ENCODE data around the gene TBC1D9. TPM values are rescaled to one million over a fixed set of nuclear protein-coding genes. Genes with fewer than 3 reads are reported as not detected.

TBC1D9 gene
- total RNA-seq, 2 donors from 2014 or later = 22.3 to 29.0 TPM

DNA sequence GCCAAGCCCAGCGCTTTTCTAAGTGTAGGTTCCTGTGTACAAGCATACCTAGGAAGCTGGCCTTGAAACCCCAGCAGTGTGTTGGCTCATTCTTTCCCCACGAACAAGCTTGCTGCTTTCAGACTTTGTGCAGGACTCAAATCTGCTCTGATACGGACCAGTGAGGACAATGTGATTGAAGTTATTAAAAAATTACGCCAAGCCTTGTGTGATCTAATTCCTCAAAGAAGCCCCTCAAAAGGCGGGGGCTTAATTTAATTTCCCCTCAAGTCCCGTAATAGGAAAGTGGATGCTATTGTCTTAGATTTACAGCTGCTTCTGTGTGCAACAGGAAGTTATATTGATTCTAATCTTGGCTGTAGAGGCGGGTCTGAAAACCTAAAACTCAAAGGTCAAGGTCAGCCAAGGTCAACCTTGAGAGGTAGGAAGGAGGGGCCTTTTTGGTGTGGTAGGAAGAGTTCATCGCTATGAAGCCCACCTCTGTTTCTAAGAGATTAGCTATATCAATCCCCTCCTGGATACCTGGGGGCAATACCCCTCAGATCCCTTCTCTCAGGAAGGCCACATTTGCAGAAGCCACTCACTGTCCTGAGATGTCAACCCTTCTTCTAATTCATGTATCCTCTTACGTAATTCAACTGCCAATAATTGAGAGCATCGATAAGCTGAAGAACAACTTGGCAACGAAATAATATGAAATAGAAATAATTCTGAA is 45.1 kb downstream of the TBC1D9 start:
- TF ChIP-seq, protein P1, sequence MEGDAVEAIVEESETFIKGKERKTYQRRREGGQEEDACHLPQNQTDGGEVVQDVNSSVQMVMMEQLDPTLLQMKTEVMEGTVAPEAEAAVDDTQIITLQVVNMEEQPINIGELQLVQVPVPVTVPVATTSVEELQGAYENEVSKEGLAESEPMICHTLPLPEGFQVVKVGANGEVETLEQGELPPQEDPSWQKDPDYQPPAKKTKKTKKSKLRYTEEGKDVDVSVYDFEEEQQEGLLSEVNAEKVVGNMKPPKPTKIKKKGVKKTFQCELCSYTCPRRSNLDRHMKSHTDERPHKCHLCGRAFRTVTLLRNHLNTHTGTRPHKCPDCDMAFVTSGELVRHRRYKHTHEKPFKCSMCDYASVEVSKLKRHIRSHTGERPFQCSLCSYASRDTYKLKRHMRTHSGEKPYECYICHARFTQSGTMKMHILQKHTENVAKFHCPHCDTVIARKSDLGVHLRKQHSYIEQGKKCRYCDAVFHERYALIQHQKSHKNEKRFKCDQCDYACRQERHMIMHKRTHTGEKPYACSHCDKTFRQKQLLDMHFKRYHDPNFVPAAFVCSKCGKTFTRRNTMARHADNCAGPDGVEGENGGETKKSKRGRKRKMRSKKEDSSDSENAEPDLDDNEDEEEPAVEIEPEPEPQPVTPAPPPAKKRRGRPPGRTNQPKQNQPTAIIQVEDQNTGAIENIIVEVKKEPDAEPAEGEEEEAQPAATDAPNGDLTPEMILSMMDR (conservative IDR thresholded peaks at IDR 0.05) = no peak
- Mint-ChIP-seq H3K36me3 (ENCODE audit: low read depth) (peaks cover 16% of the 10 kb centered on the region), H3K27me3 (ENCODE audit: insufficient read depth) (no peaks in the 10 kb centered on the region), H3K4me1 (peaks cover 33% of the 10 kb centered on the region), H3K27ac (no peak overlapping the region), H3K9me3 (peaks cover 20% of the 10 kb centered on the region), H3K4me3 (no peak overlapping the region)
- WGBS, 2 experiments (ENCODE audit: insufficient coverage in 1 of 2, insufficient read length in 1 of 2) = 94 to 100% methylated on average over 6 to 9 of the region's 11 CpGs
- Histone ChIP-seq H3K36me3 (ENCODE audit: control insufficient read depth, insufficient read depth, low read length) (peaks cover 13% of the 10 kb centered on the region), H3K9ac (ENCODE audit: extremely low read depth, low read length, poor library complexity, severe bottlenecking) (no peak overlapping the region), H3K27ac (ENCODE audit: low read depth, low read length) (no peak overlapping the region), H3K4me3 (ENCODE audit: low read length) (no peak overlapping the region), H3K27me3 (ENCODE audit: control insufficient read depth, insufficient read depth, low read length, poor library complexity, severe bottlenecking) (no peaks in the 10 kb centered on the region), H3K4me1 (ENCODE audit: control insufficient read depth, insufficient read depth, low read length) (peaks cover 16% of the 10 kb centered on the region), H3K9me3 (ENCODE audit: control insufficient read depth, low read length) (peaks cover 17% of the 10 kb centered on the region)
- no peak for DNase-seq

DNA sequence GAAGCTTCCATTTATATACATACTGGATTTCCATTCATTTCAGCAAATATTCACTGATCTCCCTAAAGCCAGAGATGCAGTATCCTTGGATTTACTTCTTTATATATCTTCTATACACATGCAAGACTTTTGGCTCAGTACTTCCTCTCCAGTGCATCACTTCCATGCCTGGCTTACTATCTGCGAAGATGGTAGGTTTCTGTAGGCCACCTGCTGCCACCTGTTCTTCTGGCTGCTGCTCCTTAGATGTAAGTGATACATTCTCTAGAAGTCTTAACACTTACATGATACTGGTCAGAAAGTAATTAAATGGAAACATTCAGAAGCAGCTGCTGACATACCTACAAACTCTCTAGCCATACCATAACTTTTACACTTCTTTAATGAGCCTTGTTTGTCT is 48.9 kb downstream of the TBC1D9 start:
- H3K9me3 Mint-ChIP-seq = peaks cover 20% of the 10 kb centered on the region
- no peak for DNase-seq
- peaks cover 17% of the 10 kb centered on the region for H3K9me3 ChIP-seq (ENCODE audit: control insufficient read depth, low read length)
- peaks cover 16% of the 10 kb centered on the region for H3K36me3 Mint-ChIP-seq (ENCODE audit: low read depth)
- H3K27ac Mint-ChIP-seq = no peak overlapping the region
- no peak overlapping the region for H3K9ac ChIP-seq (ENCODE audit: extremely low read depth, low read length, poor library complexity, severe bottlenecking)
- no peak overlapping the region for H3K4me3 Mint-ChIP-seq
- TF ChIP-seq, protein P1 (conservative IDR thresholded peaks at IDR 0.05) = no peak
- peaks cover 44% of the 10 kb centered on the region for H3K4me1 Mint-ChIP-seq
- H3K27ac ChIP-seq (ENCODE audit: low read depth, low read length) = no peak overlapping the region
- no peak overlapping the region for H3K4me3 ChIP-seq (ENCODE audit: low read length)
- peaks cover 34% of the 10 kb centered on the region for H3K4me1 ChIP-seq (ENCODE audit: control insufficient read depth, insufficient read depth, low read length)
- WGBS, 2 experiments (ENCODE audit: insufficient coverage in 1 of 2, insufficient read length in 1 of 2) = 100% methylated on average over 1 of the region's 1 CpG; no CpG with 5 or more reads in 1 of the 2 experiments
- H3K36me3 ChIP-seq (ENCODE audit: control insufficient read depth, insufficient read depth, low read length) = peaks cover 13% of the 10 kb centered on the region
- no peaks in the 10 kb centered on the region for H3K27me3 ChIP-seq (ENCODE audit: control insufficient read depth, insufficient read depth, low read length, poor library complexity, severe bottlenecking)
- no peaks in the 10 kb centered on the region for H3K27me3 Mint-ChIP-seq (ENCODE audit: insufficient read depth)

DNA sequence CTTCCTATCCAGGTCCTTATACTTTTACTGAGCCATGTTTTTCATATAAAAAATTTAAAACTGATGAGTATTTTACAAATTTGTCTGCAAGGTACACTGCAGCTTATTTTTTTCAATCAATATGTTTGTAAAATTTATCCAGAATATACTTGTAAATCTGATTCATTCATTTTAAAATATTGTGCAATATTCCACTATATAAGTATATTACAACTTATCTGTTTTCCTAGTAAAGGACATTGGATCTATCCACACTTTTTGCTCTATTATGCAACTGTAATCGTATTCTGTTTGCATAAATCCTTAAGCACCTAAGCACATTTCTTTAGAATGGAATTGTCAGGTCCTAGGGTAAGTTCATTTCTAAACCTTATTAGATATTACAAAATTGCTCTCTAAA is 49.5 kb downstream of the TBC1D9 start:
- Mint-ChIP-seq H3K9me3 (peaks cover 20% of the 10 kb centered on the region), H3K27ac (no peak overlapping the region), H3K27me3 (ENCODE audit: insufficient read depth) (no peaks in the 10 kb centered on the region), H3K36me3 (ENCODE audit: low read depth) (peaks cover 16% of the 10 kb centered on the region), H3K4me1 (peaks cover 43% of the 10 kb centered on the region), H3K4me3 (no peak overlapping the region)
- Histone ChIP-seq H3K4me1 (ENCODE audit: control insufficient read depth, insufficient read depth, low read length) (peaks cover 34% of the 10 kb centered on the region), H3K4me3 (ENCODE audit: low read length) (no peak overlapping the region), H3K27ac (ENCODE audit: low read depth, low read length) (no peak overlapping the region), H3K27me3 (ENCODE audit: control insufficient read depth, insufficient read depth, low read length, poor library complexity, severe bottlenecking) (no peaks in the 10 kb centered on the region), H3K9ac (ENCODE audit: extremely low read depth, low read length, poor library complexity, severe bottlenecking) (no peak overlapping the region), H3K36me3 (ENCODE audit: control insufficient read depth, insufficient read depth, low read length) (peaks cover 13% of the 10 kb centered on the region), H3K9me3 (ENCODE audit: control insufficient read depth, low read length) (peaks cover 17% of the 10 kb centered on the region)
- DNase-seq = no peak
- WGBS, 2 experiments (ENCODE audit: insufficient coverage in 1 of 2, insufficient read length in 1 of 2) = 92 to 100% methylated on average over 1 of the region's 1 CpG
- TF ChIP-seq, protein P1 (conservative IDR thresholded peaks at IDR 0.05) = no peak

All from endodermal cell (in vitro differentiated cells).